Measurements from ENCODE around the gene BTBD10.

BTBD10 gene

DNA sequence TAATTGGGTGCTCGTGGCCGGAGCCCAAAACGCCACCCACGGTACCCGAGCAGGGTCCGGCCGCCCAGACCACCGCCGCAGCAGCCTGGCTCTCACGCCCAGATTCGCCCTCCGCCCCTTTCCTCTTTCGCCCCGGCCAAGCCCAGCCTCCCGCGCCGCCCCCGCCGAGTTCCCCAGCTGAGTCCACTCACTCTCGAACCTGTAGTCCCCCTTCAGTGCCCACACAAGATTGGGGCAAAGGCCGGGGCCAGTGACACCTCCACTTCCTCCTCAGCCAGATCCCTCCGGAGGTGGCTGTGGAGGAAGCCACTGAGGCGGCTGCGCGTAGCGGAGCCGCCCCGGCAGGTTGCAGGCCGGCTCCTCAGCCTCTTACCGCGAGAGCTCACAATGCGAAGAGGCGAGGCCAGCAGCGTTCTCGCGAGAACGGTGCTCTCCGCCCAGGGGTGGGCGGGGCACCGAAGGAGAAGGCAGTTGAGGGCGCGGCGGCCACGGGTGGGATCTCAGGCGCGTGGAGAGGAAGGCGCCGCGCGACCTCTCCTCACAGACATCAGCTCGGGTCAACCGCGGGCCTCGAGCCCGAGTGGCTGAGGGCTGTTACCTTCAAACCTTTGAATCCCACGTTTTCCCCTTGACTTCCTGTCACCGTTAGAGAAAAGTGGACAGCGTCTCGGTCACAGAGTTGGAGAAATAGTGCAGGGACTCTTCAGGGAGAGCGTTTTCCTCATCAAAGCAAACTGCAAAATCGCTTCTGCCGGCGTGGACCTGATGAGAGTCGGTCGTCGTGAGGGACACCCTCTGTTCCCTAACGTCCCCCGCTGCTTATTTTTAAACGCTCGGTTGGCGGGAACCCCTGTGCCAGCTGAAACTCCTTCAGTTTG, at the start of gene BTBD10:
TSS of gene BTBD10 (minus strand) at position 322 of the 878 bp plus-strand sequence. CDS start 18,098 bp downstream, outside the sequence.
- no peaks in the 10 kb centered on the region for H3K9me3 Mint-ChIP-seq
- peaks cover 25% of the 10 kb centered on the region for H3K36me3 Mint-ChIP-seq (ENCODE audit: low read depth)
- DNase-seq: peak; percentile 93
- no peaks in the 10 kb centered on the region for H3K27me3 Mint-ChIP-seq
- H3K4me1 Mint-ChIP-seq (ENCODE audit: low read depth): peaks cover 47% of the 10 kb centered on the region
- peak within 1 kb of the TSS; percentile 98 for H3K4me3 Mint-ChIP-seq
- peak within 1 kb of the TSS; percentile 99 for H3K27ac Mint-ChIP-seq

GRCh38 chr11:13503393-13503792, 40.4 kb upstream of the BTBD10 start:
- Mint-ChIP-seq H3K27ac (no peak overlapping the region), H3K27me3 (peaks cover 20% of the 10 kb centered on the region), H3K4me1 (ENCODE audit: low read depth) (no peaks in the 10 kb centered on the region), H3K9me3 (no peaks in the 10 kb centered on the region), H3K4me3 (no peak overlapping the region), H3K36me3 (ENCODE audit: low read depth) (no peaks in the 10 kb centered on the region)
- no peak for DNase-seq

DNA sequence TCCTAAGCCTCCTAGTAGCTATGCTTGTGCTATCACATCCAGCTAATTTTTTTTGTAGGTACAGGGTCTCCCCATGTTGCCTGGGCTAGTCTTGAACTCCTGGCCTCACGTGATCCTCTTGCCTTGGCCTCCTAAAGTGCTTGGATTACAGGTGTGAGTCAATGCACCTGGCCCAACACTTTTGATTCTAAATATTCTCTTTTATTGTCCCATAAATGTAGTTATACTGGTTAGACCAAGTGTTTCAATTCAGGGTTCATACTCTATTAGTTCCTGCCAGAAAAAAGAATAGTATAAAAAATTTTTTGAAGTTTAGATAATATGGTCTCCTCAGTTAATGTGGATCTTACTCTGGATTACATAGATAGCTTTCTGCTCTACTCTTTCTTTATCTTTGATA, 39.5 kb upstream of the BTBD10 start:
- no peaks in the 10 kb centered on the region for H3K4me1 Mint-ChIP-seq (ENCODE audit: low read depth)
- H3K27ac Mint-ChIP-seq: no peak overlapping the region
- H3K27me3 Mint-ChIP-seq: peaks cover 23% of the 10 kb centered on the region
- H3K36me3 Mint-ChIP-seq (ENCODE audit: low read depth): no peaks in the 10 kb centered on the region
- DNase-seq: no peak
- no peak overlapping the region for H3K4me3 Mint-ChIP-seq
- H3K9me3 Mint-ChIP-seq: no peaks in the 10 kb centered on the region

GRCh38 chr11:13495929-13496328, 32.9 kb upstream of the BTBD10 start, which contains the start of gene PTH:
Gene PTH (minus strand): TSS chr11:13495997. CDS start chr11:13492855, 3,142 bp downstream.
- H3K36me3 Mint-ChIP-seq (ENCODE audit: low read depth): no peaks in the 10 kb centered on the region
- no peak for DNase-seq
- no peaks in the 10 kb centered on the region for H3K9me3 Mint-ChIP-seq
- H3K4me3 Mint-ChIP-seq: no peak within 1 kb of the TSS
- peaks cover 21% of the 10 kb centered on the region for H3K27me3 Mint-ChIP-seq
- no peaks in the 10 kb centered on the region for H3K4me1 Mint-ChIP-seq (ENCODE audit: low read depth)
- H3K27ac Mint-ChIP-seq: no peak within 1 kb of the TSS

GRCh38 chr11:13494051-13494450, 31.0 kb upstream of the BTBD10 start:
- Mint-ChIP-seq H3K9me3 (no peaks in the 10 kb centered on the region), H3K4me1 (ENCODE audit: low read depth) (no peaks in the 10 kb centered on the region), H3K27ac (no peak overlapping the region), H3K4me3 (no peak overlapping the region), H3K36me3 (ENCODE audit: low read depth) (no peaks in the 10 kb centered on the region), H3K27me3 (peaks cover 17% of the 10 kb centered on the region)
- DNase-seq: no peak

GRCh38 chr11:13487661-13488030, 24.6 kb upstream of the BTBD10 start:
- peaks cover 6% of the 10 kb centered on the region for H3K4me1 Mint-ChIP-seq (ENCODE audit: low read depth)
- H3K4me3 Mint-ChIP-seq: peak overlapping the region; percentile 50
- peak overlapping the region; percentile 38 for H3K27ac Mint-ChIP-seq
- no peak for DNase-seq
- peaks cover 2% of the 10 kb centered on the region for H3K9me3 Mint-ChIP-seq
- no peaks in the 10 kb centered on the region for H3K36me3 Mint-ChIP-seq (ENCODE audit: low read depth)
- H3K27me3 Mint-ChIP-seq: no peaks in the 10 kb centered on the region

GRCh38 chr11:13486926-13487660, 24.1 kb upstream of the BTBD10 start:
- peak; percentile 75 for DNase-seq
- Mint-ChIP-seq H3K27ac (peak overlapping the region; percentile 22), H3K9me3 (peaks cover 2% of the 10 kb centered on the region), H3K4me1 (ENCODE audit: low read depth) (peaks cover 6% of the 10 kb centered on the region), H3K36me3 (ENCODE audit: low read depth) (no peaks in the 10 kb centered on the region), H3K27me3 (no peaks in the 10 kb centered on the region), H3K4me3 (peak overlapping the region; percentile 50)

- Mint-ChIP-seq H3K4me1 (ENCODE audit: low read depth) (no peaks in the 10 kb centered on the region), H3K36me3 (ENCODE audit: low read depth) (no peaks in the 10 kb centered on the region)
Observed at GRCh38 chr11:13480198-13480597, 17.2 kb upstream of the BTBD10 start.

DNA sequence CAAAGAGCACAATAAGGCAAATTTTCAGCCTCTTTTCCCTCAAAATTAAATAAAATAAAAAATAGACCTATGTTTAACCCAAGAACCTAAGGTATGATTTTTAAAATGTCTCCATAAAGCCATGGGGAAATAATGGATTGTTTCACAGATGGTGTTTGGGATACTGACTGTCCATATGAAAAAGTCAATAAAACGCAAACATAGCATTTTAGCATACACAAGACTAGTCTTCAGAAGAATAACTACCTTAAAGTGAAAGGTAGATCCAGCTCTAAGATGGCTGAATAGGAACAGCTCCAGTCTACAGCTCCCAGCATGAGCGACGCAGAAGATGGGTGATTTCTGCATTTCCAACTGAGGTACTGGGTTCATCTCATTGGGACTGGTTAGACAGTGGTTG, 16.7 kb upstream of the BTBD10 start:
- Mint-ChIP-seq H3K27ac (no peak overlapping the region), H3K4me1 (ENCODE audit: low read depth) (no peaks in the 10 kb centered on the region), H3K9me3 (peaks cover 2% of the 10 kb centered on the region), H3K4me3 (no peak overlapping the region), H3K36me3 (ENCODE audit: low read depth) (no peaks in the 10 kb centered on the region), H3K27me3 (peaks cover 23% of the 10 kb centered on the region)
- DNase-seq: no peak

More at GRCh38 chr11:13480198-13480597, 17.2 kb upstream of the BTBD10 start:
- H3K9me3 Mint-ChIP-seq: peaks cover 2% of the 10 kb centered on the region
- no peak for DNase-seq
- H3K4me3 Mint-ChIP-seq: no peak overlapping the region
- no peak overlapping the region for H3K27ac Mint-ChIP-seq
- H3K27me3 Mint-ChIP-seq: peaks cover 23% of the 10 kb centered on the region

DNA sequence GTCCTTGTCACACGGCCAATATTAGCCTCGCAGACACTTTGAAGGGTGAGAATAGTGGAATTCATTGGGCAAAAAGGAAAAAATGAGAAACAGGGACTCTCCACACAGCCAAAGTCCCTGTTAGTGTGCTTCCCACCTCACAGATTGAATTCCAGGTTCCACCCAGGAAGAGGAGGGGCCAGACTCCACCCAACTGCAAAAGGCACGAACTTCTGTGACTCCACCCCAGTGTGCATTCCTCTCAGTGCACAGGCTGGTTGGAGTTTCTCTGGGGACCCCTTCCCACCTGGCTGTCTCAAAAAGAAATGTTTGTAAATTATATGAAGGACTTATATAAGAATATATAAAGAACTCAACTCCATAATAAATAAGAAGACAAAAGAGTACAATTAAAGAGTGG, 12.1 kb upstream of the BTBD10 start:
- H3K27me3 Mint-ChIP-seq: peaks cover 24% of the 10 kb centered on the region
- H3K4me3 Mint-ChIP-seq: no peak overlapping the region
- H3K36me3 Mint-ChIP-seq (ENCODE audit: low read depth): no peaks in the 10 kb centered on the region
- no peak for DNase-seq
- no peaks in the 10 kb centered on the region for H3K4me1 Mint-ChIP-seq (ENCODE audit: low read depth)
- H3K27ac Mint-ChIP-seq: no peak overlapping the region
- H3K9me3 Mint-ChIP-seq: no peaks in the 10 kb centered on the region

DNA sequence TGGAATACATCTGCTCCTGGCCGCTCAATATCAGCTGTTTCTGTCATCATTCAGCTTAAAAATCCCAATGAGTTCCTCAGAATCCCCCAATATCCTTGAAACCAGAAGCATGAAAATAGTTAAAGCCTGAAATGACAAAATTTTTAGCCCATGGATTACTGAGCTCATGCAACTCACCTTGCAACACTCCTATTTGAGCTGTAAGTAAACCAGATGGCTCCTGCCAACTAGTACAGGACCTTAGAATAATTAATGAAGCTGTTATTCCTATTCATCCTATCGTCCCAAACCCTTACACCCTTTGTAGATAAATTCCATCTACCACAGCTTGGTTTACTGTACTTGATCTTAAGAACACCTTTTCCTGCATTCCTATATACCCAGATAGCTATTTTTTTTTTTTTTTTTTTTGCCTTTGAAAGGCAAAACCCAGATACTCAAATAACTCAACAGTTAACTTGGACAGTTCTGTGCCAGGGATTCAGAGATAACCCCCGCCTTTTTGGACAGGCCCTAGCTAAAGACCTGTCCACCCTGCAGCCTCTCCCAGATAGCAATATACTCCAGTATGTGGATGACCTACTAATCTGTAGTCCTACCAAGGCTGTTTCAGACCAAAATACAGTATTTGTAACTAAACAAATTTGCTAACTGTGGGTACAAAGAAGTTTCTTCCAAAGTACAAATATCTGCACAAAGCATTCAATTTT, 10.1 kb upstream of the BTBD10 start:
- Mint-ChIP-seq H3K36me3 (ENCODE audit: low read depth) (no peaks in the 10 kb centered on the region), H3K4me1 (ENCODE audit: low read depth) (no peaks in the 10 kb centered on the region), H3K9me3 (no peaks in the 10 kb centered on the region), H3K27me3 (peaks cover 18% of the 10 kb centered on the region), H3K4me3 (no peak overlapping the region), H3K27ac (no peak overlapping the region)
- no peak for DNase-seq

DNA sequence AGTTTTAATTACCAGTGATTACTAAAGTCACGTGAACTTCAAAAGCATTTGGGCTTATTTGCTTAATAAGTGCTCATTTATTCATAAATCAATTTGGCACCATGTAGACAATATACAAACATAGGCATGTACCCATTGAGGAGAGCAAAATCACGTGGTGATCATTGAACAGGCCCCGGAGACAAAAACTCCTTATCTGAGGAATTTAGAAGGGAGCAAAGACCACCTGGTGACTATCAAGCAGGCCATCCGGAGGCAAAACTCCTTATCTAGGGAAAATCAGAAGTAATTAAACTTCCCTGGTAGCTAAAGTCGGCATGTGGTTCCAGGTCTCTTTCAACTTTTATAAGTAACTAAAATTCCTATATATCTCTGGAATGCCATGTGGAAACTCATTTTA, 5.7 kb upstream of the BTBD10 start:
- H3K27me3 Mint-ChIP-seq: peaks cover 11% of the 10 kb centered on the region
- no peak overlapping the region for H3K27ac Mint-ChIP-seq
- peaks cover 10% of the 10 kb centered on the region for H3K4me1 Mint-ChIP-seq (ENCODE audit: low read depth)
- no peaks in the 10 kb centered on the region for H3K36me3 Mint-ChIP-seq (ENCODE audit: low read depth)
- H3K4me3 Mint-ChIP-seq: no peak overlapping the region
- H3K9me3 Mint-ChIP-seq: no peaks in the 10 kb centered on the region
- DNase-seq: no peak

DNA sequence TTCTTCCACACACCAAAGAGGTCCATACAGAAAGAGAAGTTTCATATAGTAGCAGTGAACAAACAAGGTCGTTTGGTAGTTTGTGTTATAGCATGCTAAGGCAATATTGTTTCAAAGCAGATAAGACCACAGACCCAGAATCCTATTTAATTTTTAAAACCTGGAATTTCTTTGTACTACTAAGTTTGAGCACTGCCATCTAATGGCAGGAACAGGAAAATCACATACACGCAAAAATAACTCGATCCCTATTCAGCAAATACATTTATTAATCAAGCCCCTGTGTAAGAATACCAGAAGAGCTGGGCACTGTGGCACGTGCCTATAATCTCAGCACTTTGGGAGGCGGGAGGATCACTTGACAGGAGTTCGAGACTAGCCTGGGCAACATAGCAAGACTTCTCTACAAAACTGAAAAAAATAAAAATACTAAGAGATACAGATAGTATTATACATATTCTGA, 2.9 kb upstream of the BTBD10 start:
- Mint-ChIP-seq H3K36me3 (ENCODE audit: low read depth) (peaks cover 9% of the 10 kb centered on the region), H3K4me3 (no peak overlapping the region), H3K27me3 (peaks cover 11% of the 10 kb centered on the region), H3K9me3 (no peaks in the 10 kb centered on the region), H3K27ac (no peak overlapping the region), H3K4me1 (ENCODE audit: low read depth) (peaks cover 28% of the 10 kb centered on the region)
- DNase-seq: no peak

DNA sequence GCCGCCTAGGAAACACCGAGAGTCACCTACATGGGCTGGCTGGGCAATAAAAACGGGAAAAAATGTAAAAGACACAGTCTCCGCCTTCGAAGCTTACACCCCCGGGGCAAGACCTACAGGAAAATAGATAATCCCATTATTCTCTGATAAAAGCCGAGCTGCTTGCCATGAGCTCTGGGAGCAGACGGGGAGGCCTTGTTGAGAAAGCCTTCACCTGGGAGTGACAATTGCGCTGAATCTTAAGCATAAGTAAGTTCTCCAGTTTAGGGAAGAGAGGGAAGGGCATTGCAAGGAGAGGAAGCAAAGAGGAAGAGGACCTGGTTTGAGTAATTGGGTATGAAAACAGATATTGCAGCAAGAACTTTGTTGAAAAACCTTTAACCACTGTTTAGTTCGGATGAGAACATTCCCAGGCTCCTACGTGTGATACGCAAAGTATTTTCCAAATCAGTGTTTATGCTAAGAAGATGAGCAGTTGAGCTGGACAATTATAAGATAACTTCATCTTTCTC, 813 bp upstream of the BTBD10 start:
- DNase-seq: no peak
- H3K27me3 Mint-ChIP-seq: no peaks in the 10 kb centered on the region
- peaks cover 20% of the 10 kb centered on the region for H3K36me3 Mint-ChIP-seq (ENCODE audit: low read depth)
- peaks cover 41% of the 10 kb centered on the region for H3K4me1 Mint-ChIP-seq (ENCODE audit: low read depth)
- H3K4me3 Mint-ChIP-seq: peak overlapping the region; percentile 98
- H3K9me3 Mint-ChIP-seq: no peaks in the 10 kb centered on the region
- peak overlapping the region; percentile 99 for H3K27ac Mint-ChIP-seq

Data from activated T-cell treated with anti-CD3 and anti-CD28 coated beads, Interleukin-2, amount 50 U/mL, for 24 hours (primary cell).